Fibroblast of mammary gland (primary cell): Measurements from ENCODE around the gene DNAJC5G.

ENCODE experiments used
- DNase-seq: peaks from one replicate; pipeline ENCODE4 v3.0.0-alpha.2; 2010; ENCODE audit warnings: low read depth
- H3K4me3 ChIP-seq: 2 replicates; pipeline ENCODE4 v1.5.1; 2011; ENCODE audit warnings: low read depth, mild to moderate bottlenecking, low read length, moderate library complexity; ENCODE audit not compliant: control insufficient read depth
- TF ChIP-seq, protein P1 (sequence below): conservative IDR thresholded peaks from 2 replicates; pipeline ENCODE4 v1.5.1; 2011; ENCODE audit warnings: low read depth, low read length, inconsistent platforms; ENCODE audit not compliant: control insufficient read depth, insufficient read depth

The DNAJC5G gene, protein sequence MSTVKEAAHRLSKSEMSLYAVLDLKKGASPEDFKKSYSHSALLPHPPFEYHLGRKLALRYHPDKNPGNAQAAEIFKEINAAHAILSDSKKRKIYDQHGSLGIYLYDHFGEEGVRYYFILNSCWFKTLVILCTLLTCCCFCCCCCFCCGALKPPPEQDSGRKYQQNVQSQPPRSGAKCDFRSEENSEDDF

DNA sequence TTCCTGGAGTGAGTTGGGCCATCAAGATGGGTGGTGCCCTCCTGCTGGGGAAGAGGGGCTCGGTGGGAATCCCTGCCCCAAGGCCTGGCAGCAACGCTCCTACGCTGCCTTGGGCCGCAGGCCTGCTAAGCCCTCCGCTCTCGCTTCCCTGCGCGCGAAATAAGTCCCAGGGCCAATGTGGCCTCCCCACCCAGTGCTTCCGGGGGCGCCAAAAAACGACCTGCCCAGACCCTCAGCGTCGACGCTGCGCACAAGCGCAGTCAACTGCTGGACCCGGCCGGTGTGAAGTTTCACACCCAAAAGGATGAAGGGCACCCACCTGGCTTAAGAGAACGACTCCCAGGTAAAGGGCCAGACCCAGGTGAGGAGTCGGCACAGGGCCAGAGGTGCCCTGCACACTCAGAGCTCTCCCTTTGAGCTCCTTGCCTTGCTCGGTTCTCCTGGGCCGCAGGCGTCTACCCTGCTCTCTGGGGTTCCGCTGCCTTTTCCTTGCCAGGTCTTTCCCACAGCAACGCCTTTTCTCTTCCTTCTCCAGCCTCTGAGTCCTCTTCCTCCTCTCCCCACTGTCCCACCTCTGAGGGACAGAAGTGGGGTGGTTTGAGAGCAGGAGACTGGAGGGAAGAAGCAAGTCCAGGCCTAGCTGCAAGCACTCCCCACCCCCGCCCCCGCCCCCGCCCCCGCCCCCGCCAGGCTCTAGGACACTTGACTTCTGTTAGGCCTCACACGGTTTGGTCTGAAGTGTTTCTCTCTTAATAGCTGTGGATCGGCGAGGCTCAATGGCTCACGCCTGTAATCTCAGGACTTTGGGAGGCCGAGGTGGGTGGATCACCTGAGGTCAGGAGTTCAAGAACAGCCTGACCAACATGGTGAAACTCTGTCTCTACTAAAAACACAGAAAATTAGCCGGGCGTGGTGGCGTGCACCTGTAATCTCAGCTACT lies at the start of gene DNAJC5G:
TSS of gene DNAJC5G (plus strand) at position 223 of the 940 bp plus-strand sequence. CDS start 1,296 bp downstream, outside the sequence.
- H3K4me3 ChIP-seq, result no peak within 1 kb of the TSS
- TF ChIP-seq, protein P1, sequence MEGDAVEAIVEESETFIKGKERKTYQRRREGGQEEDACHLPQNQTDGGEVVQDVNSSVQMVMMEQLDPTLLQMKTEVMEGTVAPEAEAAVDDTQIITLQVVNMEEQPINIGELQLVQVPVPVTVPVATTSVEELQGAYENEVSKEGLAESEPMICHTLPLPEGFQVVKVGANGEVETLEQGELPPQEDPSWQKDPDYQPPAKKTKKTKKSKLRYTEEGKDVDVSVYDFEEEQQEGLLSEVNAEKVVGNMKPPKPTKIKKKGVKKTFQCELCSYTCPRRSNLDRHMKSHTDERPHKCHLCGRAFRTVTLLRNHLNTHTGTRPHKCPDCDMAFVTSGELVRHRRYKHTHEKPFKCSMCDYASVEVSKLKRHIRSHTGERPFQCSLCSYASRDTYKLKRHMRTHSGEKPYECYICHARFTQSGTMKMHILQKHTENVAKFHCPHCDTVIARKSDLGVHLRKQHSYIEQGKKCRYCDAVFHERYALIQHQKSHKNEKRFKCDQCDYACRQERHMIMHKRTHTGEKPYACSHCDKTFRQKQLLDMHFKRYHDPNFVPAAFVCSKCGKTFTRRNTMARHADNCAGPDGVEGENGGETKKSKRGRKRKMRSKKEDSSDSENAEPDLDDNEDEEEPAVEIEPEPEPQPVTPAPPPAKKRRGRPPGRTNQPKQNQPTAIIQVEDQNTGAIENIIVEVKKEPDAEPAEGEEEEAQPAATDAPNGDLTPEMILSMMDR, result no peak
- no peak for DNase-seq

DNA sequence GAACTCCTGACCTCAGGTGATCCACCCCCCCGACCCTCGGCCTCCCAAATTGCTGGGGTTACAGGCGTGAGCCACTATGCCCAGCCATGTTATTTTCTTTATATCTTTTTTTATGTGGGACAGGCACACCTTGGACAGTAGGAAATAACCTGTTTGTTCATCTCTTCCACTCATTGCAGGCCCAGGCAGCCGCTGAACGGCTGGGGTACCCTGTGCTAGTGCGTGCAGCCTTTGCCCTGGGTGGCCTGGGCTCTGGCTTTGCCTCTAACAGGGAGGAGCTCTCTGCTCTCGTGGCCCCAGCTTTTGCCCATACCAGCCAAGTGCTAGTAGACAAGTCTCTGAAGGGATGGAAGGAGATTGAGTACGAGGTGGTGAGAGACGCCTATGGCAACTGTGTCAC lies 49.7 kb upstream of the DNAJC5G start:
- TF ChIP-seq, protein P1, result no peak
- DNase-seq, result no peak
- H3K4me3 ChIP-seq, result no peak overlapping the region

DNA sequence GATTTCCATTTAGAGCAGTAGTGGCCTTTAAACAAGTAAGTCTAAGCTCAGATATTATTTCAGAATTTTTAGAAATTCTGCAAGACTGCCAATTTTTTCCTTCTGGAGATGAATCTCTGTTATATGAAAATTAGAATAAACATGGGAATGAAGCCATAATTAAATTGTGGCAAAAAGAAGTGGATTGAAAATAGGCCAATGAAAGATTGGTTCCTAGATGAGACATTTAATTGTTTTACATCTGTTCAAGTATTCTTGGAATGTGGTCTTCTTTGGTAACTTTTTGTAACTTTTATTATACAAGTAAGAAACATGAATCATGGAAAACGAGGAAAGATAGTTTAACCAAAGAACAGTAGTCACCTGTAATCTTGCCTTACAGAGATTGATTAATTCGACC lies 47.7 kb upstream of the DNAJC5G start:
- no peak overlapping the region for H3K4me3 ChIP-seq
- no peak for DNase-seq
- TF ChIP-seq, protein P1, result no peak

DNA sequence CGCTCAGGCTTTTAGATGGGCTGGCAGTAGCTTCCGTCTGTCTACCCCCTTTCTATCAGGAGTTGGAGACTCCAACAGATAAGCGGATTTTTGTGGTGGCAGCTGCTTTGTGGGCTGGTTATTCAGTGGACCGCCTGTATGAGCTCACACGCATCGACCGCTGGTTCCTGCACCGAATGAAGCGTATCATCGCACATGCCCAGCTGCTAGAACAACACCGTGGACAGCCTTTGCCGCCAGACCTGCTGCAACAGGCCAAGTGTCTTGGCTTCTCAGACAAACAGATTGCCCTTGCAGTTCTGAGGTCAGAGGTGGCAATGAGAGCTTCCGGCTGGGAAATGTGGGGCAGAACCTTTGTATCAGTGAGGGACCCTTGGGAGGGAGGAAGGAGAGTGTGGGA lies 43.3 kb upstream of the DNAJC5G start:
- TF ChIP-seq, protein P1, result no peak
- no peak for DNase-seq
- H3K4me3 ChIP-seq, result no peak overlapping the region

DNA sequence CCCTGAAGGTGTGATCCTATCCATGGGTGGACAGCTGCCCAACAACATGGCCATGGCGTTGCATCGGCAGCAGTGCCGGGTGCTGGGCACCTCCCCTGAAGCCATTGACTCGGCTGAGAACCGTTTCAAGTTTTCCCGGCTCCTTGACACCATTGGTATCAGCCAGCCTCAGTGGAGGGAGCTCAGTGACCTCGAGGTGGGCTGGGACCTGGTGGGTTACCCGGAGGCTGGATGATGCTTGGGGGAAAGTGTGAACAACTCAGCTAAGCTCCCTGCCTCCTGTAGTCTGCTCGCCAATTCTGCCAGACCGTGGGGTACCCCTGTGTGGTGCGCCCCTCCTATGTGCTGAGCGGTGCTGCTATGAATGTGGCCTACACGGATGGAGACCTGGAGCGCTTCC lies 41.9 kb upstream of the DNAJC5G start:
- DNase-seq, result no peak
- TF ChIP-seq, protein P1, result no peak
- H3K4me3 ChIP-seq, result no peak overlapping the region

DNA sequence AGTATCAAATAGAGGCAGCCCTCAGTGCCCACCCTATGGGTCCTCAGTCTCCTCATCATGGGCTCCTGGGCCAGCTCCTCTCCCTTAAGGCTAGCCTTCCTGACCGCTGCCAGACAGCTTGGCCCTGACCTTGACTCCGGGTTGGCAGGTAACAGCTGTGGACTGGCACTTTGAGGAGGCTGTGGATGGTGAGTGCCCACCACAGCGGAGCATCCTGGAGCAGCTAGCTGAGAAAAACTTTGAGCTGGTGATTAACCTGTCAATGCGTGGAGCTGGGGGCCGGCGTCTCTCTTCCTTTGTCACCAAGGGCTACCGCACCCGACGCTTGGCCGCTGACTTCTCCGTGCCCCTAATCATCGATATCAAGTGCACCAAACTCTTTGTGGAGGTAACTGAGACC lies 39.1 kb upstream of the DNAJC5G start:
- no peak for DNase-seq
- TF ChIP-seq, protein P1, result no peak
- no peak overlapping the region for H3K4me3 ChIP-seq
